HG02610 (cell line): Measurements from ENCODE around the gene TGFBR2.

Experiments
- ATAC-seq: cut with Tn5 transposase; IDR thresholded peaks from one replicate; pipeline ENCODE4 v1.9.1; 2021; ENCODE audit warnings: mild to moderate bottlenecking, moderate library complexity; ENCODE audit not compliant: unreplicated experiment

The TGFBR2 gene

GRCh38 chr3:30688776-30689641, 82.6 kb downstream of the TGFBR2 start:
- no peak for ATAC-seq

GRCh38 chr3:30690199-30690598, 83.8 kb downstream of the TGFBR2 start:
- no peak for ATAC-seq

- ATAC-seq, result no peak
These were observed 85.0 kb downstream of the TGFBR2 start for GRCh38 chr3:30691249-30691880.

GRCh38 chr3:30691944-30692343, 85.5 kb downstream of the TGFBR2 start:
- no peak for ATAC-seq

- ATAC-seq, result no peak
These were observed 86.2 kb downstream of the TGFBR2 start for GRCh38 chr3:30692498-30693130.

GRCh38 chr3:30693470-30694120, 87.2 kb downstream of the TGFBR2 start:
- ATAC-seq, result peak; percentile 93

- no peak for ATAC-seq
These were observed 87.7 kb downstream of the TGFBR2 start for GRCh38 chr3:30694148-30694547.

GRCh38 chr3:30694668-30695067, 88.3 kb downstream of the TGFBR2 start:
- no peak for ATAC-seq

- ATAC-seq, result no peak
These were observed 89.1 kb downstream of the TGFBR2 start for GRCh38 chr3:30695302-30696061.

GRCh38 chr3:30696403-30696819, 90.0 kb downstream of the TGFBR2 start:
- ATAC-seq, result no peak

GRCh38 chr3:30696896-30697295, 90.5 kb downstream of the TGFBR2 start:
- ATAC-seq, result no peak

GRCh38 chr3:30698549-30698948, 92.1 kb downstream of the TGFBR2 start:
- no peak for ATAC-seq

GRCh38 chr3:30699927-30700326, 93.5 kb downstream of the TGFBR2 start:
- no peak for ATAC-seq

GRCh38 chr3:30700702-30701321, 94.4 kb downstream of the TGFBR2 start:
- no peak for ATAC-seq

GRCh38 chr3:30702038-30702827, 95.8 kb downstream of the TGFBR2 start:
- ATAC-seq, result no peak

- ATAC-seq, result no peak
These were observed 96.5 kb downstream of the TGFBR2 start for GRCh38 chr3:30702828-30703397.

- ATAC-seq, result no peak
These were observed 98.8 kb downstream of the TGFBR2 start for GRCh38 chr3:30704931-30705890.

GRCh38 chr3:30707825-30708224, 101.4 kb downstream of the TGFBR2 start:
- no peak for ATAC-seq
